CD4-positive, alpha-beta T cell treated with Interleukin-12 subunit alpha and Interleukin-12 subunit beta, for 1 hour (primary cell): Measurements from ENCODE around the gene NFYB.
"Not testable (repeated sequence)": the region's sequence is repeated elsewhere in the genome, so short reads cannot be mapped to it uniquely, and the experiment has no call there.

ENCODE experiments used
- DNase-seq: peaks from one replicate; pipeline ENCODE4 v3.0.0-alpha.2; 2020

The NFYB gene

GRCh38 chr12:104137902-104138796 lies at the start of gene NFYB:
Gene NFYB, minus strand, starts transcription at chr12:104138210. Its CDS starts 2,757 bp downstream, at chr12:104135453.
- peak; percentile 96 for DNase-seq

DNA sequence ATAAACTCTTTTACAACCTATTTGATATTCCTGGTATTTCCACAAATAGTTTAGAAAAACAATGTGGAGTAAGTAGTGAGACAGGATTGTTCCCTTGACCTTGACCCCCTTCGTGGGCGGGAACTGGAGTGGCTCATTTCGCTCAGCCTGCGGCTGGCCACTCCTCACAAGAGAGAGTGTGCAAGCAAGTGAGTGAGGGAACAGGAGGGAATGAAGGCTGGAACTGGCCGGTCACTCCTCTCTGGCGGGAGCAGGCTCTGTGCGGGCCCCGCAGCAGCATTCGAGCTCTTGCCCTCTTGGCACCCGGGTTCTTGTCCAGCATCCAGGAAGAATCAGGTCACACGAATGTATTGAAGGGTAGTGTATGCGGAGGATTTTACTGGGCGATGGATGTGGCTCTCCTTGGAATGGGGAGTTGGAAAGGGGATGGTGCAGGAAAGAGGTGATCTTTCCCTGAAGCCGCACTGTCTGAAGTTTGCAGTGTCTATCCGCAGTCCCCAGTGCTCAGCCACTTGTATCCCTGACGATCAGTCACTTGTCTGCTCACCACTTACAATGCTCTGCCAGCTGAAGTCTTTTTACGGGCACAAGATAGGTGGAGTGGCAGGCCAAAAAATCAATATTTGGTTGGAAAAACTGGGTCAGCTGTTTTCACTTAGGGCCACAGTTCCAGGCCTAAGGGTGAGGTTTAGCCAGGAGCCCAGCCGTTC lies 49.6 kb upstream of the NFYB start:
- no peak for DNase-seq

- DNase-seq: no peak
Measured at GRCh38 chr12:104183443-104183842, 45.4 kb upstream of the NFYB start.

DNA sequence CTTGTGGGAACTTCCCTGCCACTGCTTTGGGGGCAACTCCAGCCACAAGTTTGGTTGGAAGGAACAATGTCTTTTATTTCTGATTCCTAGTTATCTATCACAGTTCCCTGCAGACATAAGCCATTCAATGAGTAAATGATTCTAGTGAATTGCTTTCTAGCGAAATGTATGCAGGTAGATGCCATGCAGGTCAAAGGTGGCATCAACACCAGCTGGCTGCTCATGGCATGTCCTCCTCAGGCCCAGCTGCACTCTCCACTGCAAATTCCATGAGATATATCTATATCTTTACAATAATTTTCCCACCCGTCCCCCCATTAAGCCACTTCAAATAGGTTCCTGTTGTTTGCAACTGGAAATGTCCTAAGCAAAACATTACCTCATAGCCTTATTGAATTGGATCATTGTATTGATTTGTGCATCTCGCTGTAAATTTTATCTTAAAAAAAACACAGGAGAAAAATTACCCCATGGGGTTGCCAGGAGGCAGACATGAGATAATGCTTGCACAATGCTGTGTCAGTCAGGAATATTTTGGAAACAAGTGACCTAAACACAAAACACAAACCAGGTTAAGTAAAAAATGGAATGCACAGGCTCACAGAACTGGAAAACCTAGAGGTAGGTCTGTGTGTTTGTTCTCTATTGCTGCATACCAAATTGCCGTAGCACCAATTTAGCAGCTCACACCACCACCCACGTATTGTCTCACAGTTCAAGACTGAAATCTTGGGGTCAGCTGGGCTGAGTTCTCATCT lies 44.8 kb upstream of the NFYB start:
- DNase-seq: no peak

DNA sequence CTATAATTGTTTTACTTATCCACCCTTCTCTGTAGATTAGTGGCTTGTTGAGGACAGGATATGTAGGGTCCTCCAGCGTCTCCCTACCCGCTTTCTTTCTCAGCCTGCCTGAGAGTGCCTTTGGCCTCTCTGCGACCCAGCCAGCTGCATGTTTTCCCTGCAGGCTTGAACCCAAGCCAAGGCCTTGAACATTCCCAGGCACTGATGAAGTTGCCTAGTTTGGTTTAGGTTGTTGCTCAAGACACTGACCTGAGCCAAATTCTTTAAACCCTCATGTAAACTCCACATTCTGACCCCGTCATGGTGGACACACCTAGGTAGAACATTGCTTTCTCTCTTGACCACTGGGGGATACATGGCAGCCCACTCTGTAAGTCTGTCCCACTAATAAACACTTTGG lies 44.1 kb upstream of the NFYB start:
- DNase-seq: no peak

- DNase-seq: no peak
Measured at GRCh38 chr12:104181313-104181712, 43.3 kb upstream of the NFYB start.

DNA sequence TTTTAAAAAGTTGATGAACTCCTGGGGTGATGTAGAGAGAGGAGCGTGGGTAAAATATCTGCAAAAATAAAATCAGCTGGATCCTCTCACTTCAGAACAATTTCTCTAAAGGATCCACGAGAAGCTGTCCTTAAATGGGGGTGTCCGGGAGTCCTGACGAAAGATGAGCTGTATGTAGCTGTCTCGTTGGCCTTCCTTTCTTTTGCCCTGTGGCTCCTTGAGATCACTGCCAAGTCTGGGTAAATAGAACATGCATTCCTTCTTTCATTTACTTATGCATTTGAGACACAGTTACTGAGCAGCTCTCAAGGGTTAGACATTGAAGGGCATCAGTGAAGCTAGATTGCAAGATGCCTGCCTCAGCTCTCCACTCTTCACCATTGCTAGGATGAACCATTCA lies 42.4 kb upstream of the NFYB start:
- DNase-seq: no peak

DNA sequence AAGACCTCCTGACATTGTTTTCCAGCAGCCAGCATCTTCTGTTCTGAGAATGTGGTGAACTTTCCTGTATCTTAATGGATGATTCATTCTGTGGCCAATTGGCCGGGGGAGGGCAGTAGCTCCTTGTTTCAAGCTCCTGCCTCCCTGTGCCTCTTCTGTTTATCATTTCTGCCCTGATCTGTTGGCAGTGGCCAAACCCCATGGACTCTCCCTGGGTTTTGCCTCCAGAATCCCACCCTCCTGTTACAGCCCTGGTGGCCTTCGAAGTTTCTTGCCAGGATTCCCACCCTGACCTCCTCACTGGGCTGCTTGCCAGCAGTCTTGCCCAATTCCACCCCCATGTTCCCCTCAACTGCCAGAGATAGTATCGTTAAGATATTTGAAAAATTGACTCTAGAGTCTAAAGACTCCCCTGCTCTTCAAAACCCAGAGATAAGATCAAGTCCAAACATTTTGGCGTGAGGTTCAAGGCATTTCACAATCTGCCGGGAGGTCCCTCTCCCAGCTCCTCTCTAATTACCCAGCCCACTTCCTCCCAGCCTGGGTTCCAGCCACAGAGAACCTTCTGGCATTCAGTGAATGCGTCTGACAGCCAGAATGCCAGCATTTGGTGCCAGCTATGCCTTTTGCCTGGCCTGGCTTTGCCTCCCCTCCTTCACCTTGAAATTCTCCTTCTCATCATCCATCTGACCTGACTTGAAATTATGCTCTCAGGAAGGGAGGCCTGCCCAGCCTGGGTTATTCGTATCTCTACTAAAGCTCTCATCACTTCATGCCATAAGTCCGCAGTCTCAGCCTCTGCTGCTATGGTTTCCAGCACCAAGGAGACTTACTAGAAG lies 39.9 kb upstream of the NFYB start:
- no peak for DNase-seq

DNA sequence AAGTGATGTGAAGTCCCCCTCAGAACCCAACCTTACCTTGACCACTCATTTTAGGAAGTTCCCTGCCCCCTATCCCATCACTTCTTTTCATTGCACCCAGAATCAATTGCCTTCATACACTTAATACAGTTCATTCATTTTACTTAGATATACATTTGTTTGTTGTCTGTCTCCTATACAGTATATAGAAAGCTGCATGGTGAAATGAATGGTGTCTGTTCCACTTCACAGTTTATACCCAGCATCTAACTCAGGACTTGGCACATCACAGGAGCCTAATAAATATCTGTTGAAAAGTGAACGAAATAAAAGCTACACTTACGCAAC lies 39.3 kb upstream of the NFYB start:
- DNase-seq: no peak

- DNase-seq: no peak
Measured at GRCh38 chr12:104175726-104176247, 37.8 kb upstream of the NFYB start.

DNA sequence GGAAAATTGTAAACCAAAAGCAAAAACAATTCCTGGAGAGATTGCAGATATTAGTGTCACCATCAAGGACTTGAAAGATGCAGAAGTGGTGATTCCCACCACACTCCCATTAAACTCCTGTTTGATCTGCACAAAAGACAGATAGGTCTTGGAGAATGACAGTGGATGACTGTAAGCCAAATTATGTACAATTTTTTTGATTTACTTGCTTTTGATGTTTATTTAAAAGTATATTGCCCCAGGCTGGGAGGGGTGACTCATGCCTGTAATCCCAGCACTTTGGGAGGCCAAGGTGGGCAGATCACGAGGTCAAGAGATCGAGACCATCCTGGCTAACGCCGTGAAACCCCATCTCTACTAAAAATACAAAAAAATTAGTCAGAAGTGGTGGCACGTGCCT lies 35.8 kb upstream of the NFYB start:
- not testable (repeated sequence) for DNase-seq

DNA sequence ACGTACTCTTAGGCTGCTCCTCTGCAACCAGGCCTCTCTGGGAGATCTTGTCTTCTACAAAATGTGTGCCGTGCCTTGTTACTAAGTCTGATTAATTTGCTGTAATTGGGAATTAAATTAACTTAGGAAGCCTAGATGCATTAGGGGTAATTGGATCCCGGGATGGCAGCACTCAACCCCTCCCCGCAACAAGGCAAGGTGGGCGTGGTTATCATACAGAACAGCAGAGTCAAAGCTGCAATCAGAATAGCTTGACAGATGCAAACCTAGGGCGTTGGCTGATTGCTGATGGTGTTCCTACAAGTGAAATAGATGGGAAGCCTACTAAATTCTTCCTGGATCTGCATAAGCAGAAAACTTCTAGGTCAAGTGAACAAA lies 34.5 kb upstream of the NFYB start:
- DNase-seq: no peak

GRCh38 chr12:104171785-104172569 lies 34.0 kb upstream of the NFYB start:
- no peak for DNase-seq

GRCh38 chr12:104168596-104168995 lies 30.6 kb upstream of the NFYB start:
- DNase-seq: no peak

DNA sequence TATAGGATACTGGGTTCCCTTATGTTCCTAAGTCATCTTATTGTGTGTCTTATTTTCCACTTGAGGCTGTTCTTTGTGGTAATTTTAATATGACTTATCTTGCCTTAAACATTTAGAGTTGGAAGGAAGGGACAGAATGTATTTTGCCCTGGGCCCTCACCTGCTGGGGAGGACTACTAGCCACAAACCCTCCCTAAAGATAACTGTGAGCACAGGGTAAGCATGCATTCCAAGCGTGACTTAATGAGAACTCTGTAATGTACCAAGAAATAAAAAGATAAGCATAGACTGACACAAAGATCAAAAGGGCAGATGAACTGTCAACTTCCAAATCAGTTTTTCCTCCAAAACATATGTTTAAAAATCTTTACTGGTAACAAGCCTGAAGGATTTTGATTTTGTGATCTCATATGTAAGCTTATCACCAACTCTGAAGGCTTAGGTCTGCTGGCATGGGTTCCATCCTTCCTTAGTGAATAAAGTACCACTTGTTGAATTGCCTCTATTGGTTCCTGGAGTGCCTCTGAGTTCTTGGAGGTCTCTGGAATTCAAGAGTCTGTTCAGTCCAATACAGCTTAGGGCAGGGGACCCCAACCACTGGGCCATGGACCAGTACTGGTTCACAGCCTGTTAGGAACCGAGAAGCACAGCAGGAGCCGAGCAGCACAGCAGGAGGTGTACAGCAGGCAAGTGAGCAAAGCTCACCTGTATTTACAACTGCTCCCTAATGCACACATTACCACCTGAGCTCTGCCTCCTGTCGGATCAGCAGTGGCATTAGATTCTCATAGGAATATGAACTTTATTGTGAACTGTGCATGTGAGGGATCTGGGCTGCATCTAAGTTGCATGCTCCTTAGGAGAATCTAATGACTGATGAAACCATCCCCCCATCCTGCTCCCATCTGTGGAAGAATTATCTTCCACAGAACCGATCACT lies 29.8 kb upstream of the NFYB start:
- no peak for DNase-seq

DNA sequence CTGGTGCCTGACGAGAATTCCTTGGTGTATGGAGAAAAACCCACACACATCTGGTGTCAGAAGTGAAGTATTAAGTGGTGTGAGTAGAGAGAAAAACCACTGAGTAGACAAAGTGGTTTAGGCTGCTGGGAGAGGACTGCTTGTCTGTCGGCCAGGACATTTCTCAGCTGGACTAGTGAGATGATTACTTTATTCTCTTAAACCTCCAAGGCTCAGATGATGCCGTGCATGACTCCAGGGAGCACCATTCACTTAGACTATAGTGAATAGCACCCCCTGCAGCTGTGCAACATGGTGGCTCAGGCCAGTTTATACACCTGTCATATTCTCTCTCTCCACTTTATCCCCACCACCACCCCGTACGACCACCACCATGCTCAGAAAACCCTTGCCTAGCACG lies 28.5 kb upstream of the NFYB start:
- DNase-seq: no peak

- DNase-seq: no peak
Measured at GRCh38 chr12:104165801-104166200, 27.8 kb upstream of the NFYB start.

GRCh38 chr12:104164634-104165033 lies 26.6 kb upstream of the NFYB start:
- DNase-seq: no peak

GRCh38 chr12:104163631-104164030 lies 25.6 kb upstream of the NFYB start:
- DNase-seq: no peak

DNA sequence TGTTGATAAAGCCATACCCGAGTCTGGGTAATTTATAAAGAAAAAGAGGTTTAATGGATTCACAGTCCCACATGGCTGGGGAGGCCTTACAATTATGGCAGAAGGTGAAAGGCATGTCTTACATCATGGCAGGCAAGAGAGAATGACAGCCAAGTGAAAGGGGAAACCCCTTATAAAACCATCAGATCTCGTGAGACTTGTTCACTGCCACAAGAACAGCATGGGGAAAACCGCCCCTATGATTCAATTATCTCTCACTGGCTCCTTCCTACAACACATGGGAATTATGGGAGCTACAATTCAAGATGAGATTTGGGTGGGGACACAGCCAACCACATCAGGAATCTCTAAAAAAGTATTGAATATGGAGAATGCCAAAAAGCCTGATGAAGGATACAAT lies 25.0 kb upstream of the NFYB start:
- DNase-seq: not testable (repeated sequence)
